H1 (cell line): ENCODE results near the gene GNA12. TPM values are rescaled to one million over a fixed set of nuclear protein-coding genes. Genes with fewer than 3 reads are reported as not detected.

ENCODE experiments used
- CTCF ChIA-PET: fragments of 300-600 bp; sonication (Branson Sonifier 250); formaldehyde crosslinking; loops from one replicate; lab custom pipeline; 2021; ENCODE audit not compliant: partially characterized antibody; lab: Charles Lee
- POLR2A ChIA-PET: fragments of 300-600 bp; sonication (Branson Sonifier 250); formaldehyde crosslinking; loops from one replicate; lab custom pipeline; 2021; ENCODE audit warnings: inconsistent platforms; ENCODE audit not compliant: partially characterized antibody; lab: Charles Lee
- DNase-seq, 2 experiments: peaks; one replicate each; pipeline versions ENCODE4 v3.0.0 to v3.0.0-alpha.2; 2010 to 2022; ENCODE audit warnings: low spot score in 2 of 2, low read depth in 1 of 2, mixed read lengths in 1 of 2
- FAIRE-seq: peaks from 2 replicates; lab custom pipeline; 2011; peaks lifted over from hg19 to GRCh38; lab: Jason Lieb, UNC
- H2AFZ ChIP-seq: 2 replicates; pipeline ENCODE4 v1.8.1; 2012; ENCODE audit warnings: low read length, inconsistent platforms
- H2AK5ac ChIP-seq: 2 replicates; pipeline ENCODE4 v1.6.1; 2013; ENCODE audit warnings: low read depth, low read length
- H2BK120ac ChIP-seq: replicated peaks from 2 replicates; pipeline ENCODE3; 2013; ENCODE audit warnings: low read depth, low read length, inconsistent platforms
- H2BK12ac ChIP-seq: 2 replicates; pipeline ENCODE4 v1.6.1; 2013; ENCODE audit warnings: low read depth, low read length
- H2BK15ac ChIP-seq: 2 replicates; pipeline ENCODE4 v1.6.1; 2013; ENCODE audit warnings: low read length
- H2BK20ac ChIP-seq: 2 replicates; pipeline ENCODE4 v1.6.1; 2013; ENCODE audit warnings: low read length
- H2BK5ac ChIP-seq: 2 replicates; pipeline ENCODE4 v1.6.1; 2013; ENCODE audit warnings: low read depth, low read length
- H3K14ac ChIP-seq: 2 replicates; pipeline ENCODE4 v1.6.1; 2013; ENCODE audit warnings: inconsistent platforms; ENCODE audit not compliant: insufficient read length
- H3K18ac ChIP-seq: 2 replicates; pipeline ENCODE4 v1.6.1; 2013; ENCODE audit warnings: low read length; ENCODE audit errors: extremely low read depth
- H3K23ac ChIP-seq: 2 replicates; pipeline ENCODE4 v1.6.1; 2013; ENCODE audit warnings: inconsistent platforms; ENCODE audit not compliant: insufficient read length
- H3K23me2 ChIP-seq: 2 replicates; pipeline ENCODE4 v1.6.1; 2013; ENCODE audit warnings: low read depth, low read length
- H3K27ac ChIP-seq: 2 replicates; pipeline ENCODE4 v1.6.1; 2011; ENCODE audit warnings: low read depth, low read length, inconsistent platforms
- H3K27me3 ChIP-seq, 4 experiments: replicated peaks in 1 of 4; 1 replicate in 1 of 4; 2 replicates in 3 of 4; pipeline versions ENCODE4 v1.6.1 to v1.8.1; 2011 to 2013; ENCODE audit warnings: low read length in 3 of 4, mild to moderate bottlenecking in 3 of 4, inconsistent platforms in 2 of 4, mixed read lengths in 2 of 4, moderate library complexity in 1 of 4; ENCODE audit not compliant: control insufficient read depth in 3 of 4, insufficient read depth in 3 of 4; ENCODE audit errors: extremely low read depth in 1 of 4
- H3K36me3 ChIP-seq, 4 experiments: 2 replicates each; pipeline versions ENCODE4 v1.6.1 to v1.8.1; 2011 to 2013; ENCODE audit warnings: mild to moderate bottlenecking in 4 of 4, low read length in 3 of 4, moderate library complexity in 2 of 4, control low read depth in 1 of 4, inconsistent platforms in 1 of 4; ENCODE audit not compliant: insufficient read depth in 4 of 4, control insufficient read depth in 2 of 4
- H3K4ac ChIP-seq: replicated peaks from 2 replicates; pipeline ENCODE3; 2013; ENCODE audit warnings: low read length, low read depth, mixed read lengths, inconsistent platforms; ENCODE audit not compliant: insufficient read length
- H3K4me1 ChIP-seq, 4 experiments: replicated peaks in 1 of 4; 1 replicate in 1 of 4; 2 replicates in 3 of 4; pipeline versions ENCODE4 v1.6.1 to v1.8.1; 2011 to 2013; ENCODE audit warnings: low read length in 3 of 4, inconsistent platforms in 2 of 4, mixed read lengths in 1 of 4; ENCODE audit not compliant: insufficient read depth in 4 of 4, control insufficient read depth in 3 of 4
- H3K4me2 ChIP-seq, 2 experiments: 2 replicates each; pipeline versions ENCODE4 v1.6.1 to v1.8.1; 2011 to 2013; ENCODE audit warnings: low read depth in 2 of 2, low read length in 2 of 2, control low read depth in 1 of 2, inconsistent platforms in 1 of 2, mild to moderate bottlenecking in 1 of 2; ENCODE audit not compliant: insufficient read depth in 1 of 2
- H3K4me3 ChIP-seq, 4 experiments: fragments of 200-600, 300-600 bp in 1 of 4; sonication (generic), shearing (Covaris generic), sonication (Bioruptor Twin) in 1 of 4; 2 replicates each; pipeline versions ENCODE4 v1.5.1 to v1.8.1; 2011 to 2016; ENCODE audit warnings: low read length in 4 of 4, low read depth in 3 of 4, control low read depth in 2 of 4, inconsistent platforms in 2 of 4, mild to moderate bottlenecking in 2 of 4, mixed read lengths in 1 of 4, moderate library complexity in 1 of 4; ENCODE audit not compliant: insufficient read depth in 2 of 4; ENCODE audit errors: extremely low read depth in 1 of 4
- H3K56ac ChIP-seq: replicated peaks from 2 replicates; pipeline ENCODE3; 2013; ENCODE audit warnings: low read depth, mild to moderate bottlenecking, mixed read lengths, low read length, inconsistent platforms; ENCODE audit not compliant: insufficient read length
- H3K79me1 ChIP-seq: 2 replicates; pipeline ENCODE4 v1.6.1; 2013; ENCODE audit warnings: low read depth, low read length, control low read depth
- H3K79me2 ChIP-seq, 2 experiments: 2 replicates each; pipeline versions ENCODE4 v1.6.1 to v1.8.1; 2012 to 2013; ENCODE audit warnings: low read length in 2 of 2, mild to moderate bottlenecking in 2 of 2, inconsistent platforms in 1 of 2; ENCODE audit not compliant: insufficient read depth in 2 of 2, control insufficient read depth in 1 of 2
- H3K9ac ChIP-seq, 4 experiments: replicated peaks in 1 of 4; 1 replicate in 1 of 4; 2 replicates in 3 of 4; pipeline versions ENCODE4 v1.6.1 to v1.8.1; 2011 to 2013; ENCODE audit warnings: low read depth in 3 of 4, low read length in 3 of 4, control low read depth in 2 of 4, mild to moderate bottlenecking in 2 of 4, moderate library complexity in 2 of 4, inconsistent platforms in 1 of 4; ENCODE audit errors: extremely low read depth in 1 of 4
- H3K9me3 ChIP-seq, 2 experiments: 2 replicates each; pipeline versions ENCODE4 v1.6.1 to v1.8.1; 2012 to 2013; ENCODE audit warnings: mild to moderate bottlenecking in 2 of 2, moderate library complexity in 2 of 2, control low read depth in 1 of 2, inconsistent platforms in 1 of 2, low read depth in 1 of 2, low read length in 1 of 2, mixed read lengths in 1 of 2; ENCODE audit not compliant: insufficient read depth in 2 of 2
- H4K20me1 ChIP-seq, 2 experiments: replicated peaks in 1 of 2; 2 replicates each; pipeline versions ENCODE3 to v1.8.1; 2011 to 2013; ENCODE audit warnings: inconsistent platforms in 2 of 2, low read length in 2 of 2, mild to moderate bottlenecking in 1 of 2; ENCODE audit not compliant: insufficient read depth in 2 of 2, control insufficient read depth in 1 of 2
- H4K5ac ChIP-seq: 2 replicates; pipeline ENCODE4 v1.6.1; 2013; ENCODE audit warnings: low read length, low read depth, mixed read lengths, inconsistent platforms; ENCODE audit not compliant: insufficient read length
- H4K8ac ChIP-seq: 2 replicates; pipeline ENCODE4 v1.8.0; 2013; ENCODE audit warnings: mild to moderate bottlenecking, moderate library complexity, low read length, inconsistent platforms; ENCODE audit not compliant: insufficient read depth; ENCODE audit errors: extremely low read depth
- H4K91ac ChIP-seq: replicated peaks from 2 replicates; pipeline ENCODE3; 2013; ENCODE audit warnings: low read length, mixed read lengths, inconsistent platforms; ENCODE audit not compliant: insufficient read length
- CTCF ChIP-seq, 3 experiments: IDR thresholded peaks; 1 replicate in 2 of 3; 2 replicates in 1 of 3; pipeline versions ENCODE4 v1.5.1 to v1.6.1; 2011; ENCODE audit warnings: low read length in 3 of 3, mild to moderate bottlenecking in 3 of 3, inconsistent platforms in 2 of 3, low read depth in 1 of 3, moderate library complexity in 1 of 3; ENCODE audit not compliant: insufficient read depth in 1 of 3; ENCODE audit errors: control extremely low read depth in 1 of 3
- EGR1 ChIP-seq: IDR thresholded peaks from 2 replicates; pipeline ENCODE4 v1.6.1; 2011; ENCODE audit warnings: low read depth, low read length, borderline replicate concordance
- WGBS, 2 experiments: shearing (Covaris generic) in 1 of 2; methylation state at CpG; one replicate each; pipeline versions ENCODE4 v1.1.6 to v1.1.7; 2013 to 2015; ENCODE audit warnings: low lambda C conversion rate in 2 of 2, mixed read lengths in 2 of 2, inconsistent platforms in 1 of 2, low coverage in 1 of 2, missing lambda C conversion rate in 1 of 2; ENCODE audit not compliant: insufficient replicate concordance in 2 of 2, insufficient coverage in 1 of 2, insufficient read length in 1 of 2; ENCODE audit errors: extremely low coverage in 1 of 2, missing lambda C conversion rate in 1 of 2; 5-methylcytosine and 5-hydroxymethylcytosine counted together
- polyA plus RNA-seq, 7 experiments: library from polyadenylated mRNA; depleted of rRNA in 3 of 7; stranded (reverse) in 5 of 7; unstranded in 2 of 7; fragments of >200 nt in 5 of 7; fragments of 200-250 nt in 2 of 7; gene quantifications; 1 replicate in 5 of 7; 2 replicates in 1 of 7; 4 replicates in 1 of 7; pipeline versions ENCODE4 v1.2.1 to v1.2.3, GENCODE V29; 2011 to 2013; ENCODE audit warnings: missing spikeins in 2 of 7, mixed read lengths in 2 of 7
- total RNA-seq: library from RNA; stranded (reverse); fragmentation: NEBNext Ultra II Directional; extraction: Animal tissue kit (Norgen Biotek cat#: 25700); gene quantifications from 2 replicates; pipeline ENCODE4 v1.2.1, GENCODE V29; 2021

GNA12 gene
- total and polyA plus RNA-seq, 2 of the 8 experiments (the other 6 are each of a cell fraction or from before 2014, with no cell fraction given): 96.5 to 109 TPM

- Histone ChIP-seq H3K4me2 (no peak overlapping the region), H2BK12ac (no peak overlapping the region), H3K4me3 (no peak overlapping the region), H4K5ac (no peak overlapping the region), H2BK5ac (no peak overlapping the region)
- POLR2A ChIA-PET: no interaction called here
- peak in 1 of 3 experiments; percentile 4; a peak in 1 of 4 replicates for TF ChIP-seq CTCF (IDR thresholded peaks at IDR 0.05; ENCODE audit: control extremely low read depth in 1 of 3, insufficient read depth in 1 of 3, low read depth in 1 of 3, low read length in 3 of 3)
- no peak for TF ChIP-seq EGR1
- TF ChIP-seq, all 59 proteins: peak for 1
- no peaks in the 10 kb centered on the region for H3K27me3 ChIP-seq
- H3K4me1 ChIP-seq: peaks cover 0 to 5% (median under 1%) of the 10 kb centered on the region in 4 experiments; a peak in 1 of 7 replicates
- no peak overlapping the region for H3K18ac ChIP-seq
- H3K79me1 ChIP-seq: no peaks in the 10 kb centered on the region
- no peak overlapping the region for H2AFZ ChIP-seq
- no peak overlapping the region for H2BK15ac ChIP-seq
- DNase-seq (no peak), FAIRE-seq (no peak)
- no peak overlapping the region for H2BK120ac ChIP-seq
- H4K8ac ChIP-seq: no peak overlapping the region; the same call in 1 of the 2 replicates
- H3K4ac ChIP-seq: no peak overlapping the region
- H4K91ac ChIP-seq: no peak overlapping the region
- H3K9me3 ChIP-seq: no peaks in the 10 kb centered on the region
- H3K23ac ChIP-seq: no peak overlapping the region
- no peak overlapping the region for H3K56ac ChIP-seq
- H3K23me2 ChIP-seq: no peaks in the 10 kb centered on the region
- H3K27ac ChIP-seq: no peak overlapping the region
- CTCF ChIA-PET: interaction anchor here (0.6 to 9.1 kb wide), 8 partner anchors 14 to 1404 kb away, joined by 3 to 125 read pairs (median 6); no protein-coding TSS in a partner anchor
- WGBS, 2 experiments: 83% methylated on average over 8 of the region's 8 CpGs; no CpG with 5 or more reads in 1 of the 2 experiments
- H3K79me2 ChIP-seq: no peaks in the 10 kb centered on the region
- H2BK20ac ChIP-seq: no peak overlapping the region
- no peak overlapping the region for H3K9ac ChIP-seq
- no peak overlapping the region for H2AK5ac ChIP-seq
- H4K20me1 ChIP-seq: peaks cover under 1 to 1% of the 10 kb centered on the region in 2 experiments
- no peak overlapping the region for H3K14ac ChIP-seq
- H3K36me3 ChIP-seq: no peaks in the 10 kb centered on the region; a peak in 1 of 8 replicates
Observed at GRCh38 chr7:2707481-2707880, 136.6 kb downstream of the GNA12 start.
